NT2/D1 (cell line): ENCODE data around the gene NRXN3.

ENCODE experiments used
- DNase-seq: peaks from one replicate; pipeline ENCODE4 v3.0.0-alpha.2; 2011; ENCODE audit warnings: low read depth, low spot score
- H3K27me3 ChIP-seq: 2 replicates; pipeline ENCODE4 v1.6.0; 2011; ENCODE audit warnings: mild to moderate bottlenecking; ENCODE audit not compliant: insufficient read length, insufficient read depth
- H3K36me3 ChIP-seq: 2 replicates; pipeline ENCODE4 v1.6.1; 2011; ENCODE audit warnings: mild to moderate bottlenecking, low read length, mixed read lengths; ENCODE audit not compliant: insufficient read depth, insufficient read length
- H3K4me1 ChIP-seq: 2 replicates; pipeline ENCODE4 v1.5.1; 2011; ENCODE audit not compliant: insufficient read depth, insufficient read length
- H3K4me3 ChIP-seq: 2 replicates; pipeline ENCODE4 v1.5.1; 2011; ENCODE audit warnings: low read depth; ENCODE audit not compliant: insufficient read length
- H3K9ac ChIP-seq: 2 replicates; pipeline ENCODE4 v1.6.0; 2011; ENCODE audit warnings: low read depth; ENCODE audit not compliant: insufficient read length
- H3K9me3 ChIP-seq: 2 replicates; pipeline ENCODE4 v1.5.1; 2011; ENCODE audit warnings: mild to moderate bottlenecking, low read length; ENCODE audit not compliant: insufficient read depth
- SUZ12 ChIP-seq: IDR thresholded peaks from 2 replicates; pipeline ENCODE4 v1.6.1; 2011; ENCODE audit not compliant: insufficient read length, insufficient read depth; ENCODE audit errors: extremely low read depth
- YY1 ChIP-seq: IDR thresholded peaks from 2 replicates; pipeline ENCODE4 v1.6.1; 2011; ENCODE audit not compliant: insufficient read length, insufficient read depth
- ZNF274 ChIP-seq: IDR thresholded peaks from 2 replicates; pipeline ENCODE4 v1.6.1; 2011; ENCODE audit warnings: mild to moderate bottlenecking, low read depth, low read length

Gene NRXN3

DNA sequence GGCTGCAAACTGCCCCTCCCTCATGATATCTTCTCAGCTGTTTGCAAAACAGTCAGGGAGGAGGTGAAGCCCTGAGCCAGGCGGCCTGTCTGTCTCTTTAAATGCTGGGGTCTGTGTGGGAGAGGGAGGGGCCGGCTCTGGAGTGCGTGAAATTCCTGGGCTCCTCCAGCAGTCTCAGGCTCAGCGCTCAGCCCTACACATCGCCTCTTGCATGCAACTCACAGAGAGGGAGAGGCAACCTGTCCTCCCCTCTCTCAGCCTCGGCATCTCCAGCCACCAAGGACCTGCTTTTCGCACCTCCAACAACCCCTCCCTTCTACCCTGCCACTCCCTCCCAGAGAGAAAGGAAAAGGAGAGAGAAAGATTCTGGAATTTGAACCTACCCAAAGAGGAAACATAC, at the start of gene NRXN3:
Gene NRXN3 (plus strand): TSS at position 171 of the 400 bp plus-strand sequence. CDS start 72,721 bp downstream, outside the sequence.
- peak; percentile 50 for DNase-seq
- H3K9me3 ChIP-seq: no peaks in the 10 kb centered on the region
- H3K4me3 ChIP-seq: peak within 1 kb of the TSS; percentile 40
- TF ChIP-seq ZNF274: no peak
- no peaks in the 10 kb centered on the region for H3K4me1 ChIP-seq
- no peaks in the 10 kb centered on the region for H3K27me3 ChIP-seq
- H3K36me3 ChIP-seq: no peaks in the 10 kb centered on the region
- peak within 1 kb of the TSS; percentile 7 for H3K9ac ChIP-seq

DNA sequence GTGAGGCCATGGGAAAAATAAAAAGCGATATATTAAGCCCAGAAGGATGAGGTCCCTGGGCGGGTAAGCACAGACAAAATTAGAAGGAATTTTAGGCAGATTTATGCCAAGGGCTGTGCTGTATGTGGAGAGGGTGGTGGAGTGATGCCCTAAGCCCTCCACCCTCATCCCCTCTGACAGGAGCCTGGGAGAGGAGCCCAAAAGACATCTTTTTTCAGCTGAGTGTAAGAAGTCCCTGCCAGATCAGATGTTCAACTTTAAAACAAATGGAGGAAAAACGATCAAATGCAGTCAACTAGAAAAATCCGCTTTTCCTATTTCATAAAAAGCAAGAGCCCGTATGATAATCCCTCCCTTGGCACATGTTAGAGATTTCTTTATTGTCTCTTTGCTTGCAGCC, 47.7 kb upstream of the NRXN3 start:
- no peak overlapping the region for H3K4me3 ChIP-seq
- H3K9ac ChIP-seq: no peak overlapping the region
- no peaks in the 10 kb centered on the region for H3K9me3 ChIP-seq
- TF ChIP-seq ZNF274: no peak
- no peak for TF ChIP-seq SUZ12
- no peak for TF ChIP-seq YY1
- DNase-seq: no peak
- H3K36me3 ChIP-seq: no peaks in the 10 kb centered on the region
- H3K4me1 ChIP-seq: no peaks in the 10 kb centered on the region
- H3K27me3 ChIP-seq: no peaks in the 10 kb centered on the region

GRCh38 chr14:78123650-78124253, 46.4 kb upstream of the NRXN3 start:
- no peaks in the 10 kb centered on the region for H3K9me3 ChIP-seq
- no peaks in the 10 kb centered on the region for H3K27me3 ChIP-seq
- no peaks in the 10 kb centered on the region for H3K36me3 ChIP-seq
- no peak overlapping the region for H3K4me3 ChIP-seq
- H3K4me1 ChIP-seq: no peaks in the 10 kb centered on the region
- no peak overlapping the region for H3K9ac ChIP-seq
- TF ChIP-seq YY1 (no peak), SUZ12 (no peak), ZNF274 (no peak)
- DNase-seq: no peak

DNA sequence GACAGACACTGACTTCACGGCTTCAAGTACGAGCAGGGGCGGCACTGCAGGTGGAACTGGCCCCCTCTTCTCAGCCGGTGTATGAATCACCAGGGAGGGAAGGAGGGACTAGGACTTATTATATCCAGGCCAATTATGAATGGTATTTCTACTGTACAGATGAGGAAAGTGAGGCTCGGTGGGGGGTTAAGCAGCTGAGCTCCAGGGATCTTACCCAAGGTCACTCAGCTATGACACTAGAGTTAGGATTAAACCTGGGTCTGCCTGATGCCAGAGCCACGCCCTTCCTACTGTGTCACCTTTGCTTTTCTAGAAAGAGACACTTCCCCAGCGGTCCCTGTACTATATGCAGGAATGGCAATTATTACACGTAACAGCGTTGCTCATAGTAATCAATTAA, 42.2 kb upstream of the NRXN3 start:
- TF ChIP-seq ZNF274 (no peak), SUZ12 (no peak), YY1 (no peak)
- H3K4me1 ChIP-seq: no peaks in the 10 kb centered on the region
- no peak overlapping the region for H3K9ac ChIP-seq
- no peaks in the 10 kb centered on the region for H3K9me3 ChIP-seq
- H3K27me3 ChIP-seq: no peaks in the 10 kb centered on the region
- DNase-seq: no peak
- no peak overlapping the region for H3K4me3 ChIP-seq
- no peaks in the 10 kb centered on the region for H3K36me3 ChIP-seq

GRCh38 chr14:78129375-78129774, 40.8 kb upstream of the NRXN3 start:
- H3K9me3 ChIP-seq: no peaks in the 10 kb centered on the region
- no peak overlapping the region for H3K4me3 ChIP-seq
- no peaks in the 10 kb centered on the region for H3K4me1 ChIP-seq
- H3K36me3 ChIP-seq: no peaks in the 10 kb centered on the region
- no peak for TF ChIP-seq ZNF274
- TF ChIP-seq SUZ12: no peak
- TF ChIP-seq YY1: no peak
- H3K9ac ChIP-seq: no peak overlapping the region
- no peaks in the 10 kb centered on the region for H3K27me3 ChIP-seq
- no peak for DNase-seq

GRCh38 chr14:78130356-78130755, 39.8 kb upstream of the NRXN3 start:
- Histone ChIP-seq H3K4me1 (no peaks in the 10 kb centered on the region), H3K4me3 (no peak overlapping the region), H3K9ac (no peak overlapping the region), H3K27me3 (no peaks in the 10 kb centered on the region), H3K9me3 (no peaks in the 10 kb centered on the region), H3K36me3 (no peaks in the 10 kb centered on the region)
- TF ChIP-seq ZNF274: no peak
- DNase-seq: no peak

GRCh38 chr14:78131201-78131600, 39.0 kb upstream of the NRXN3 start:
- Histone ChIP-seq H3K4me3 (no peak overlapping the region), H3K9ac (no peak overlapping the region), H3K9me3 (no peaks in the 10 kb centered on the region), H3K27me3 (no peaks in the 10 kb centered on the region), H3K4me1 (no peaks in the 10 kb centered on the region), H3K36me3 (no peaks in the 10 kb centered on the region)
- no peak for DNase-seq
- TF ChIP-seq SUZ12 (no peak), ZNF274 (no peak), YY1 (no peak)

- Histone ChIP-seq H3K9ac (no peak overlapping the region), H3K36me3 (no peaks in the 10 kb centered on the region), H3K4me1 (no peaks in the 10 kb centered on the region), H3K9me3 (no peaks in the 10 kb centered on the region), H3K4me3 (no peak overlapping the region), H3K27me3 (no peaks in the 10 kb centered on the region)
- no peak for DNase-seq
- TF ChIP-seq ZNF274: no peak
- TF ChIP-seq YY1: no peak
- TF ChIP-seq SUZ12: no peak
These were observed 38.6 kb upstream of the NRXN3 start for GRCh38 chr14:78131616-78132015.
